OCI-LY3 (cell line): Measurements from ENCODE around the gene TMEM225.

Source experiments
- EZH2phosphoT487 ChIP-seq: fragments of 200-600 bp; shearing (Covaris generic); IDR thresholded peaks from 2 replicates; pipeline ENCODE4 v1.6.1; 2018; ENCODE audit warnings: antibody characterized with exemption, mixed run types, low read depth
- TF ChIP-seq, protein P1 (sequence below): fragments of 200-600, 300-600 bp; sonication (generic); IDR thresholded peaks from 2 replicates; pipeline ENCODE4 v1.5.1; 2014; ENCODE audit warnings: antibody characterized with exemption, low read length, low read depth

DNA sequence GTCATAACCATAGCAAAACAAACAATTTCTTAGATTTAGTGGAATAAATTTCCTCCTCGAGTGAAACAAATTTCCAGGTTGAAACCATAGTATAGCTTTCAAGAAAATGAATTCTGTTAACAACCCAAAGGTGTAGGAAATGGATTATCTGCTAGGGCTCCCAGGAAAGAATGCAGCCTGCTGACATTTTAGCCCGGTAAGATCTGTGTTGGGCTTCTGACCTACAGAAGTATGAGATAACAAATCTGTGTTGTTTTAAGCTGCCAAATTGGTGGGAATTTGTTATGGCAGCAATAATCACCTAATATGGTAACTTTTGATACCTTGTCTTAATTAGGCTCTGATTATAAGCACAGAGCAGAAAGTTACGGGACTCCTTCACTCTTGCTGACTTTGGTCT, 47.3 kb downstream of the TMEM225 start:
- TF ChIP-seq, protein P1, sequence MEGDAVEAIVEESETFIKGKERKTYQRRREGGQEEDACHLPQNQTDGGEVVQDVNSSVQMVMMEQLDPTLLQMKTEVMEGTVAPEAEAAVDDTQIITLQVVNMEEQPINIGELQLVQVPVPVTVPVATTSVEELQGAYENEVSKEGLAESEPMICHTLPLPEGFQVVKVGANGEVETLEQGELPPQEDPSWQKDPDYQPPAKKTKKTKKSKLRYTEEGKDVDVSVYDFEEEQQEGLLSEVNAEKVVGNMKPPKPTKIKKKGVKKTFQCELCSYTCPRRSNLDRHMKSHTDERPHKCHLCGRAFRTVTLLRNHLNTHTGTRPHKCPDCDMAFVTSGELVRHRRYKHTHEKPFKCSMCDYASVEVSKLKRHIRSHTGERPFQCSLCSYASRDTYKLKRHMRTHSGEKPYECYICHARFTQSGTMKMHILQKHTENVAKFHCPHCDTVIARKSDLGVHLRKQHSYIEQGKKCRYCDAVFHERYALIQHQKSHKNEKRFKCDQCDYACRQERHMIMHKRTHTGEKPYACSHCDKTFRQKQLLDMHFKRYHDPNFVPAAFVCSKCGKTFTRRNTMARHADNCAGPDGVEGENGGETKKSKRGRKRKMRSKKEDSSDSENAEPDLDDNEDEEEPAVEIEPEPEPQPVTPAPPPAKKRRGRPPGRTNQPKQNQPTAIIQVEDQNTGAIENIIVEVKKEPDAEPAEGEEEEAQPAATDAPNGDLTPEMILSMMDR = no peak
- no peak for TF ChIP-seq EZH2phosphoT487
